Right lobe of liver (tissue), 4 donors: Measurements from ENCODE around the gene LCP2.

ENCODE experiments used
- POLR2A ChIP-seq: fragments of 450-650 bp; IDR thresholded peaks from one replicate; pipeline ENCODE4 v1.6.1; 2017; ENCODE audit warnings: antibody characterized with exemption, mild to moderate bottlenecking
- TF ChIP-seq, protein P1 (sequence below), 4 donors: fragments of 200-600 bp in 3 of 4; fragments of 450-650 bp in 1 of 4; IDR thresholded peaks; one replicate each; pipeline versions ENCODE4 v1.5.1 to v1.8.0; 2016 to 2022; ENCODE audit warnings: antibody characterized with exemption in 4 of 4, mild to moderate bottlenecking in 2 of 4
- donor health status: DM: no; HTN: no; CAD: no.
- donor health status: DM: no; HTN: no; CAD: no.
- donor health status: DM: no; HTN: yes; CAD: no.

DNA sequence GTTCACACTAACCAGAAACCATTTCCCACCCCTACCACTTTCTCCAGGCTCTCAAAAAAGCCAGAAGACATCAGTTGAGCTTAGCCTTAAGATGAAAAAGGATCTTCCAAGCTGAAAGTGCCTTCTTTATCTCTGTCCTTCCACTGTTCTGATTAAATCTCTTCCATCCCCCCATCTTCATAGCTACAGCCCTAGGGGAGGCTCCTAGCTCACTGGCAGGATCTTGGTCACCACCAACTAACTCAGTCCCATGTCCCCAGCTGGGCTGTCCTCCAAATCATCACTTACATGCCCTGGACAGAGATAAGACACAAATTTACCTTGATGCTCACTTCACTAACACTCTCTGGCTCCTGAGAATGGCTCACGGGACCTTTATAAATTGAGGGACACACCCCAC, 14.3 kb downstream of the LCP2 start:
- TF ChIP-seq, protein P1, sequence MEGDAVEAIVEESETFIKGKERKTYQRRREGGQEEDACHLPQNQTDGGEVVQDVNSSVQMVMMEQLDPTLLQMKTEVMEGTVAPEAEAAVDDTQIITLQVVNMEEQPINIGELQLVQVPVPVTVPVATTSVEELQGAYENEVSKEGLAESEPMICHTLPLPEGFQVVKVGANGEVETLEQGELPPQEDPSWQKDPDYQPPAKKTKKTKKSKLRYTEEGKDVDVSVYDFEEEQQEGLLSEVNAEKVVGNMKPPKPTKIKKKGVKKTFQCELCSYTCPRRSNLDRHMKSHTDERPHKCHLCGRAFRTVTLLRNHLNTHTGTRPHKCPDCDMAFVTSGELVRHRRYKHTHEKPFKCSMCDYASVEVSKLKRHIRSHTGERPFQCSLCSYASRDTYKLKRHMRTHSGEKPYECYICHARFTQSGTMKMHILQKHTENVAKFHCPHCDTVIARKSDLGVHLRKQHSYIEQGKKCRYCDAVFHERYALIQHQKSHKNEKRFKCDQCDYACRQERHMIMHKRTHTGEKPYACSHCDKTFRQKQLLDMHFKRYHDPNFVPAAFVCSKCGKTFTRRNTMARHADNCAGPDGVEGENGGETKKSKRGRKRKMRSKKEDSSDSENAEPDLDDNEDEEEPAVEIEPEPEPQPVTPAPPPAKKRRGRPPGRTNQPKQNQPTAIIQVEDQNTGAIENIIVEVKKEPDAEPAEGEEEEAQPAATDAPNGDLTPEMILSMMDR (IDR thresholded peaks at IDR 0.05) = no peak
- no peak for TF ChIP-seq POLR2A
